ENCODE data around the gene SPATA7. TPM values are rescaled to one million over a fixed set of nuclear protein-coding genes. Genes with fewer than 3 reads are reported as not detected.

The SPATA7 gene
- total and polyA plus RNA-seq, 2 experiments from 2014 or later = 16.5 to 17.8 TPM

DNA sequence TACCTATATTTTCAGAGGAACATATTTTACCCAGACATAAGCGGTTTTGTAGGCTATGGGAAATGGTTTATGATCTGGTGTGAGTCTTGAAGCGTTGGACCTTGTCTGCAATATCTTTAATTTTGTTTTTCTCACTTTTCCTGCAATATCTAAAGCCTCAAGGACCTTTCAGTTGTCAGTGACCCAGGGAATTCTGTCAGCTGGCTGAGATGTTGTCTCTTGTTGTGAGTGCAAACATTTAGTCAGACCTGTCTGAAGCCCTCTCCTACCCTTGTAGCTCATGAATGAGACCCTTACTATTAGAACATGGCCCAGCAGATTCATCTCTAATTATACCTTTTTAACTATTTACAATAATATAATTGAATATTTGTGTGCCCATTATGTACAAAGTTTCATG, 53.6 kb downstream of the SPATA7 start (continued):
- TF ChIP-seq ZNF462 (CRISPR knock-in tag; IDR thresholded peaks at IDR 0.05) (no peak), ZNF331 (CRISPR knock-in tag; IDR thresholded peaks at IDR 0.05; ENCODE audit: low read depth) (no peak), NANOG (IDR thresholded peaks at IDR 0.05; ENCODE audit: borderline replicate concordance) (no peak), EZH2 (IDR thresholded peaks at IDR 0.05; ENCODE audit: low read depth, unreplicated experiment) (no peak), EZH2phosphoT487 (IDR thresholded peaks at IDR 0.05; ENCODE audit: unreplicated experiment) (no peak), POLR2AphosphoS5 (IDR thresholded peaks at IDR 0.05; ENCODE audit: low read depth) (no peak), STAT1 (IDR thresholded peaks at IDR 0.05; ENCODE audit: unreplicated experiment) (no peak), JUNB (IDR thresholded peaks at IDR 0.05; ENCODE audit: unreplicated experiment) (no peak), REST (IDR thresholded peaks at IDR 0.05; ENCODE audit: unreplicated experiment) (no peak)

All from GM23338 (cell line).